SK-N-MC (cell line): ENCODE measurements around the gene LATS2.

Experiments
- EZH2 ChIP-seq: fragments of 200-600 bp; sonication (generic); IDR thresholded peaks from one replicate; pipeline ENCODE4 v1.6.1; 2017; ENCODE audit warnings: antibody characterized with exemption
- POLR2AphosphoS5 ChIP-seq: IDR thresholded peaks from 2 replicates; pipeline ENCODE4 v1.6.1; 2012; ENCODE audit warnings: mild to moderate bottlenecking, low read depth, low read length, borderline replicate concordance

GRCh38 chr13:21081926-21082325 lies 20.5 kb upstream of the LATS2 start:
- TF ChIP-seq POLR2AphosphoS5 (no peak), EZH2 (no peak)
